PC-9 (cell line): ENCODE results near the gene ME2.

ENCODE experiments used
- CTCF ChIP-seq: fragments of 200-600 bp; sonication (generic); conservative IDR thresholded peaks from 2 replicates; pipeline ENCODE4 v1.6.1; 2017; ENCODE audit warnings: mixed run types, antibody characterized with exemption, mild to moderate bottlenecking, moderate library complexity
- EZH2 ChIP-seq: fragments of 200-600 bp; sonication (generic); IDR thresholded peaks from 2 replicates; pipeline ENCODE4 v1.8.0; 2017; ENCODE audit warnings: antibody characterized with exemption, low read depth

- TF ChIP-seq CTCF (no peak), EZH2 (no peak)
Measured at GRCh38 chr18:50982086-50982801, 103.3 kb downstream of the ME2 start.
